C4-2B (cell line): ENCODE measurements around the gene LAGE3.

Source experiments
- H3K27ac ChIP-seq: fragments of 450-650 bp; 2 replicates; pipeline ENCODE4 v1.5.1; 2017
- ZFX ChIP-seq: fragments of 450-650 bp; IDR thresholded peaks from 2 replicates; pipeline ENCODE4 v1.6.1; 2017
- TF ChIP-seq, protein P1 (sequence below): fragments of 450-650 bp; conservative IDR thresholded peaks from 2 replicates; pipeline ENCODE4 v1.5.1; 2017; ENCODE audit warnings: mild to moderate bottlenecking

The LAGE3 gene

DNA sequence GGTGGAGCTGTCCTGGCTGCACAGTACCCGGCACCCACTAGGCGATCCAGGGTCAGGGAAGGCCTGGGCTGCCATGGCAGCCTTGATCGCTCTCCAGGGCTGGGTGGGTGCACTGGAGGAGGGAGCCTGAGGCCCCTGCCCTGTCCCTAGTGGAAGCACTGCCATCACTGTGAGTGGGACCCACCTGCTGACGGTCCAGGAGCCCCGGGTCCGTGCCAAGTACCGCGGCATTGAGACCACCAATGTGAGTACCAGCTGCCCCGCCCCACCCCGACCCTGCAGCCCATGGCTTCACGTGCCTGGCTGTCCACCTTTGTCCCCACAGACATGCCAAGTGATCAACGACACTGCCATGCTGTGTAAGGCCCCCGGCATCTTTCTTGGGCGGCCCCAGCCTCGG, 12.2 kb downstream of the LAGE3 start:
- TF ChIP-seq, protein P1, sequence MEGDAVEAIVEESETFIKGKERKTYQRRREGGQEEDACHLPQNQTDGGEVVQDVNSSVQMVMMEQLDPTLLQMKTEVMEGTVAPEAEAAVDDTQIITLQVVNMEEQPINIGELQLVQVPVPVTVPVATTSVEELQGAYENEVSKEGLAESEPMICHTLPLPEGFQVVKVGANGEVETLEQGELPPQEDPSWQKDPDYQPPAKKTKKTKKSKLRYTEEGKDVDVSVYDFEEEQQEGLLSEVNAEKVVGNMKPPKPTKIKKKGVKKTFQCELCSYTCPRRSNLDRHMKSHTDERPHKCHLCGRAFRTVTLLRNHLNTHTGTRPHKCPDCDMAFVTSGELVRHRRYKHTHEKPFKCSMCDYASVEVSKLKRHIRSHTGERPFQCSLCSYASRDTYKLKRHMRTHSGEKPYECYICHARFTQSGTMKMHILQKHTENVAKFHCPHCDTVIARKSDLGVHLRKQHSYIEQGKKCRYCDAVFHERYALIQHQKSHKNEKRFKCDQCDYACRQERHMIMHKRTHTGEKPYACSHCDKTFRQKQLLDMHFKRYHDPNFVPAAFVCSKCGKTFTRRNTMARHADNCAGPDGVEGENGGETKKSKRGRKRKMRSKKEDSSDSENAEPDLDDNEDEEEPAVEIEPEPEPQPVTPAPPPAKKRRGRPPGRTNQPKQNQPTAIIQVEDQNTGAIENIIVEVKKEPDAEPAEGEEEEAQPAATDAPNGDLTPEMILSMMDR = no peak
- TF ChIP-seq ZFX = no peak
- no peak overlapping the region for H3K27ac ChIP-seq

DNA sequence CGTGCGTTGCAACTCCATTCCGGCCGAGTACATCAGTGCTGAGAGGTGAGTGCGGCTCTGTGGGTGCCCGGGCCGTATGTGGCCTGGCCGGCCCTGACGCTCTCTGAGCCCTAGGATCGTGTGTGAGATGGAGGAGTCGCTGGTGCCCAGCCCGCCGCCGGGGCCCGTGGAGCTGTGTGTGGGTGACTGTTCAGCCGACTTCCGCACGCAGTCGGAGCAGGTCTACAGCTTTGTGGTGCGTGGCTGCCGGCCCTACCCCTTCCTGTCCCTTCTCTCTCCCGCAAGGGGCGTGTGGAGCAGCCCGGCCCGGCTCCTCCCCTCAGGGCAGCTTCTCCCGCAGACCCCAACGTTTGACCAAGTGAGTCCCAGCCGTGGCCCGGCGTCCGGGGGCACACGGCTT, 13.0 kb downstream of the LAGE3 start:
- no peak overlapping the region for H3K27ac ChIP-seq
- TF ChIP-seq, protein P1 = no peak
- no peak for TF ChIP-seq ZFX

DNA sequence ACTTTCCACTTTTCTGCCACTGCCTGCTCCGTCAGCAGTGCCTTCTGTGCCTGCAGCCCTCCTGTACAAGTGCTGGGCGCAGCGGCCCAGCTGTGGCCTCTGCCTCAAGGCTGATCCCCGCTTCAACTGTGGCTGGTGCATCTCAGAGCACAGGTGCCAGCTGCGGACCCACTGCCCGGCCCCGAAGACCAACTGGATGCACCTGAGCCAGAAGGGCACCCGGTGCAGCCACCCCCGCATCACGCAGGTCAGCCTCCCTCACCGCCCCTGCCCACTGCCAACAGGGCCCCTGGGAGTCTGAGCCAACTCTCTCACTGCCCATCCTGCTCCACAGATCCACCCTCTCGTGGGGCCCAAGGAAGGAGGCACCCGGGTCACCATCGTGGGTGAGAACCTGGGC, 13.5 kb downstream of the LAGE3 start:
- H3K27ac ChIP-seq = no peak overlapping the region
- TF ChIP-seq ZFX = no peak
- TF ChIP-seq, protein P1 = no peak

DNA sequence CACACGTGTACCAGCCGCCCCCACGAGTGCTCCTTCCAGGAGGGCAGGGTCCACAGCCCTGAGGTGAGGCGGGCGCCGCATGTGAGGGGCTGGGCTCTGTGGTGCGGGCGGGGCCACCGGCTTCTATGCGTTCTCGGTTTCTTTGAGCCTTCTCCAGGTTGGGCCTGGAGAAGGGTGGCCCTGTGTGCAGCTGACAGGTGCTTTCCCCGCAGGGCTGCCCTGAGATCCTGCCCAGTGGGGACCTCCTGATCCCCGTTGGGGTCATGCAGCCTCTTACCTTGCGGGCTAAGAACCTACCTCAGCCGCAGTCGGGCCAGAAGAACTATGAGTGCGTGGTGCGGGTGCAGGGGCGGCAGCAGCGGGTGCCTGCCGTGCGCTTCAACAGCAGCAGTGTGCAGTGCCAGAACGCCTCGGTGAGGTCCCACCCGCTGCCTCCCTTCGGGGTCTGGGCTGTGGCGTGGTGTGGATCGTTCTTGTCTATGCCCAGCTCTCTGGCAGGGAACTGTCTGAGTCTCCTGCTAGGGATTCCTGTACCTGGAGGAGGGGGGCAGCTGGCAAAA, 14.2 kb downstream of the LAGE3 start:
- no peak overlapping the region for H3K27ac ChIP-seq
- TF ChIP-seq, protein P1 = no peak
- no peak for TF ChIP-seq ZFX

DNA sequence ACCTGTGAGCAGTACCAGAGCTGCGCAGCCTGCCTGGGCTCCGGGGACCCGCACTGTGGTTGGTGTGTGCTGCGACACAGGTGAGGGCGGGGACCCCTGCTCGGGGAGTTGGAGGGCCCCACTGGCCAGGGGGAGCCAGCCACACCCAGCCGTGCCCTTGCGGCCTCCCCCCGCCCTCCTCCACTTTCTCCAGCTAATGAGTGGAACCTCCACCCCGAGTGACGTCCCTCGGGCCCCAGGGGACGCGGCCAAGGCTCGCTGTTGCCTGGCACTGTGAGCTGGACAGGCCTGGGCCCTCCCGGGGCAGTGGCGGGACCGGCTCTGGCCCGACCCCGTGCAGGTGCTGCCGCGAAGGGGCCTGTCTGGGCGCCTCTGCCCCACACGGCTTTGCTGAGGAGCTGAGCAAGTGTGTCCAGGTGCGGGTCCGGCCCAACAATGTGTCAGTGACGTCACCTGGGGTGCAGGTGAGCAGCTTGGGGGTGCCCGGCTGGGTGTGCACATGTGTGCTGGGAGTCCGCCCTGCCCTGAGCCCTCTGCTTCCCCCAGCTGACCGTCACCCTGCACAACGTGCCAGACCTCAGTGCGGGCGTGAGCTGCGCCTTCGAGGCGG, 15.4 kb downstream of the LAGE3 start:
- no peak overlapping the region for H3K27ac ChIP-seq
- no peak for TF ChIP-seq ZFX
- TF ChIP-seq, protein P1 = no peak

DNA sequence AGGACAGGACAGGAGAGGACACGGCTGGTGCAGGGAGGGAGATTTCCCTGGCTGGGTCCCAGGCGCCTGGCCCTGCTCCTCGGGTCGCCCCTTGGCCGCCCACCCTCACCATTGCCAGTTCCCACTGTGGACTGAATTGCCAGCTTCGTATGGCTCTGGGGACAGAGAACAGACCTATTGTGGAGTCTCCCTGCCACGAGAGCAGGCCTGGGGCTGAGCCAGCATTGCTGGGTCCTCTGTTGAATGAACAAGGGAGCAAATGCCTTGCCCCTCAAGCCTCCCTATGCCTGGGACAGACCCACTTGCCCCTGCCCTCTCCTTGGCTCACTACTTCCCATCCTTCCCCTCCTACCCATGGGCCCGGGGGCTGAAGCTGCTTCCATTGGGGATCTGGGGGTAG, 16.7 kb downstream of the LAGE3 start:
- no peak overlapping the region for H3K27ac ChIP-seq
- TF ChIP-seq, protein P1 = no peak
- TF ChIP-seq ZFX = no peak

DNA sequence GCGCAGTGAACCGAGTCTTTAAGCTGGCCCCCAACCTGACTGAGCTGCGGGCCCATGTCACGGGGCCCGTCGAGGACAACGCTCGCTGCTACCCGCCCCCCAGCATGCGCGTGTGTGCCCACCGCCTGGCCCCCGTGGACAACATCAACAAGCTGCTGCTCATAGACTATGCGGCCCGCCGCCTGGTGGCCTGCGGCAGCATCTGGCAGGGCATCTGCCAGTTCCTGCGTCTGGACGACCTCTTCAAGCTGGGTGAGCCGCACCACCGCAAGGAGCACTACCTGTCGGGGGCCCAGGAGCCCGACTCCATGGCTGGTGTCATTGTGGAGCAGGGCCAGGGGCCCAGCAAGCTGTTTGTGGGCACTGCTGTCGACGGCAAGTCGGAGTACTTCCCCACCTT, 18.8 kb downstream of the LAGE3 start:
- no peak for TF ChIP-seq ZFX
- TF ChIP-seq, protein P1 = no peak
- H3K27ac ChIP-seq = no peak overlapping the region
